K562 (cell line): ENCODE data around the gene KRT4. TPM values are rescaled to one million over a fixed set of nuclear protein-coding genes. Genes with fewer than 3 reads are reported as not detected.

Source experiments
- ATAC-seq: fragments of 200-7000 bp; cut with Tn5 transposase; 3 replicates; pipeline ENCODE4 v1.9.1; 2020; ENCODE audit warnings: moderate library complexity
- BruUV-seq: library from RNA; stranded (reverse); fragments of 400-500 nt; replicated peaks from 2 replicates; lab custom pipeline; 2021; lab: Mats Ljungman, UMichigan
- CTCF ChIA-PET: fragments of 300-600 bp; formaldehyde crosslinking; extraction: SDS; loops from one replicate; lab custom pipeline; 2021; ENCODE audit warnings: low intra/inter-chr PET ratio; lab: Yijun Ruan, JAX
- POLR2A ChIA-PET: fragments of 300-600, 350-650 bp; sonication (Branson Sonifier 250); formaldehyde crosslinking; extraction: SDS; loops from one replicate; lab custom pipeline; 2021; ENCODE audit warnings: antibody characterized with exemption, inconsistent platforms; lab: Yijun Ruan, JAX
- DNase-seq, 4 experiments: peaks; one replicate each; pipeline versions ENCODE4 v3.0.0 to v3.0.0-alpha.2; 2011 to 2018; ENCODE audit warnings: low spot score in 3 of 4, mixed read lengths in 3 of 4; ENCODE audit errors: extremely low read depth in 1 of 4
- FAIRE-seq: peaks from 2 replicates; lab custom pipeline; 2011; peaks lifted over from hg19 to GRCh38; lab: Jason Lieb, UNC
- H2AFZ ChIP-seq: 2 replicates; pipeline ENCODE4 v1.6.0; 2011; ENCODE audit warnings: low read depth, low read length, control low read depth, inconsistent platforms
- H3K27ac ChIP-seq: fragments of 200-600 bp; 3 replicates; pipeline ENCODE4 v1.8.0; 2011; ENCODE audit warnings: low read depth, mild to moderate bottlenecking, control low read depth, inconsistent platforms, low read length, moderate library complexity, mixed read lengths; ENCODE audit errors: extremely low read depth
- H3K27me3 ChIP-seq, 2 experiments: fragments of 300-600 bp in 1 of 2; 2 replicates in 1 of 2; 3 replicates in 1 of 2; pipeline versions ENCODE4 v1.6.0 to v1.8.0; 2011; ENCODE audit warnings: inconsistent platforms in 2 of 2, low read length in 2 of 2, mild to moderate bottlenecking in 1 of 2, mixed read lengths in 1 of 2, moderate library complexity in 1 of 2; ENCODE audit not compliant: control insufficient read depth in 2 of 2, insufficient read depth in 2 of 2
- H3K36me3 ChIP-seq: fragments of 300-600 bp; 3 replicates; pipeline ENCODE4 v1.8.0; 2011; ENCODE audit warnings: mild to moderate bottlenecking, low read length, inconsistent platforms; ENCODE audit not compliant: control insufficient read depth, insufficient read depth
- H3K4me1 ChIP-seq, 2 experiments: fragments of 200-600 bp in 1 of 2; replicated peaks in 1 of 2; 2 replicates in 1 of 2; 3 replicates in 1 of 2; pipeline versions ENCODE4 v1.5.1 to v1.8.0; 2011; ENCODE audit warnings: inconsistent platforms in 2 of 2, low read length in 2 of 2, mild to moderate bottlenecking in 1 of 2, mixed read lengths in 1 of 2, moderate library complexity in 1 of 2; ENCODE audit not compliant: control insufficient read depth in 2 of 2, insufficient read depth in 2 of 2
- H3K4me2 ChIP-seq: 2 replicates; pipeline ENCODE4 v1.6.1; 2011; ENCODE audit warnings: low read length, control low read depth, inconsistent platforms, mixed read lengths; ENCODE audit not compliant: insufficient read depth
- H3K4me3 ChIP-seq: fragments of 200-600 bp; sonication (generic), shearing (Covaris generic); 2 replicates; pipeline ENCODE4 v1.5.1; 2016; ENCODE audit warnings: control low read depth, inconsistent platforms
- H3K79me2 ChIP-seq: fragments of 200-600 bp; 3 replicates; pipeline ENCODE4 v1.8.0; 2011; ENCODE audit warnings: low read length, inconsistent platforms; ENCODE audit not compliant: control insufficient read depth, insufficient read depth
- H3K9ac ChIP-seq, 2 experiments: 2 replicates each; pipeline versions ENCODE4 v1.6.0 to v1.6.1; 2011; ENCODE audit warnings: low read depth in 2 of 2, low read length in 2 of 2, control low read depth in 1 of 2, inconsistent platforms in 1 of 2, mild to moderate bottlenecking in 1 of 2, mixed read lengths in 1 of 2; ENCODE audit not compliant: insufficient read depth in 1 of 2
- H3K9me1 ChIP-seq: one replicate; pipeline ENCODE4 v1.6.0; 2011; ENCODE audit warnings: inconsistent platforms, mild to moderate bottlenecking, low read length, moderate library complexity; ENCODE audit not compliant: control insufficient read depth, insufficient read depth
- H3K9me3 ChIP-seq: replicated peaks from 2 replicates; pipeline ENCODE4 v1.5.1; 2011; ENCODE audit warnings: low read depth, low read length, inconsistent platforms; ENCODE audit not compliant: control insufficient read depth, insufficient read depth
- H4K20me1 ChIP-seq: replicated peaks from 2 replicates; pipeline ENCODE4 v1.6.1; 2011; ENCODE audit warnings: low read length, inconsistent platforms, mixed read lengths; ENCODE audit not compliant: control insufficient read depth, insufficient read depth
- ADNP ChIP-seq: fragments of 200-800 bp; sonication (Bioruptor generic); IDR thresholded peaks from 2 replicates; pipeline ENCODE4 v1.6.1; 2016; ENCODE audit warnings: missing genetic modification characterization, missing compliant biosample characterization
- BCOR ChIP-seq: fragments of 450-650 bp; IDR thresholded peaks from 2 replicates; pipeline ENCODE4 v1.6.1; 2016
- BRCA1 ChIP-seq, 2 experiments: fragments of 450-650 bp in 1 of 2; sonication (generic) in 1 of 2; formaldehyde crosslinking in 1 of 2; IDR thresholded peaks; 2 replicates each; pipeline versions ENCODE4 v1.5.0 to v1.6.1; 2017 to 2020; ENCODE audit warnings: mild to moderate bottlenecking in 1 of 2, missing genetic modification reagents in 1 of 2
- GTF3C2 ChIP-seq: IDR thresholded peaks from 3 replicates; pipeline ENCODE4 v1.6.1; 2011; ENCODE audit warnings: borderline replicate concordance, mild to moderate bottlenecking, moderate library complexity; ENCODE audit not compliant: insufficient read length; ENCODE audit errors: extremely low read depth
- KDM1A ChIP-seq, 2 experiments: fragments of 450-650 bp; IDR thresholded peaks; 2 replicates each; pipeline ENCODE4 v1.6.1; 2016; ENCODE audit warnings: mild to moderate bottlenecking in 2 of 2
- KLF16 ChIP-seq: IDR thresholded peaks from 2 replicates; pipeline ENCODE4 v1.6.1; 2016; ENCODE audit warnings: antibody characterized with exemption
- RBM25 ChIP-seq: fragments of 200-400 bp; formaldehyde crosslinking; IDR thresholded peaks from 2 replicates; pipeline ENCODE4 v1.6.1; 2018; ENCODE audit warnings: low read length, low read depth, moderate library complexity; ENCODE audit not compliant: severe bottlenecking
- RCOR1 ChIP-seq, 2 experiments: IDR thresholded peaks; 2 replicates each; pipeline ENCODE4 v1.6.1; 2012; ENCODE audit warnings: low read depth in 2 of 2, low read length in 2 of 2, borderline replicate concordance in 1 of 2, improper control_type of control experiment in 1 of 2
- SRSF1 ChIP-seq: fragments of 200-400 bp; formaldehyde crosslinking; IDR thresholded peaks from 2 replicates; pipeline ENCODE4 v1.6.1; 2017; ENCODE audit warnings: mild to moderate bottlenecking, low read depth, low read length, moderate library complexity
- ZFP36 ChIP-seq: fragments of 150-350 bp; IDR thresholded peaks from 2 replicates; pipeline ENCODE4 v1.6.1; 2018; ENCODE audit warnings: low read length, low read depth; ENCODE audit not compliant: partially characterized antibody
- ZZZ3 ChIP-seq: fragments of 450-650 bp; IDR thresholded peaks from 2 replicates; pipeline ENCODE4 v1.6.1; 2016; ENCODE audit warnings: antibody characterized with exemption, mild to moderate bottlenecking, moderate library complexity
- WGBS: fragments of 100-300 bp; shearing (Covaris generic); methylation state at CpG from one replicate; pipeline ENCODE4 v1.1.6; 2016; ENCODE audit warnings: low coverage, mixed read lengths; ENCODE audit not compliant: insufficient coverage; ENCODE audit errors: missing lambda C conversion rate; 5-methylcytosine and 5-hydroxymethylcytosine counted together
- in situ Hi-C: fragments of 300-500 bp; cut with MboI; formaldehyde crosslinking; loops from 4 replicates; pipeline ENCODE4 v1.15.0; 2018; ENCODE audit warnings: inconsistent platforms, mixed read lengths
- intact Hi-C: fragments of 100-400 bp; cut with micrococcal nuclease; formaldehyde crosslinking; loops from 2 replicates; pipeline ENCODE4 v1.14.2; 2022
- polyA plus RNA-seq, 8 experiments: library from polyadenylated mRNA; depleted of rRNA in 4 of 8; stranded (reverse) in 5 of 8; unstranded in 3 of 8; fragments of >200 nt; fragmentation: Nextera tagmentation in 2 of 8; fragmentation: Illumina TruSeq in 1 of 8; extraction: Ambion mirVana in 2 of 8; extraction: Trizol in 1 of 8; gene quantifications; 2 replicates each; pipeline versions ENCODE4 v1.2.1 to v1.2.3, GENCODE V29; 2011 to 2014; ENCODE audit warnings: inconsistent platforms in 1 of 8, missing spikeins in 1 of 8
- total RNA-seq, 7 experiments: library from RNA; depleted of rRNA in 6 of 7; stranded (reverse); fragments of >200 nt in 6 of 7; fragmentation: Illumina TruSeq in 2 of 7; extraction: Trizol in 2 of 7; gene quantifications; 2 replicates each; pipeline versions ENCODE4 v1.2.1 to v1.2.3, GENCODE V29; 2011 to 2021; ENCODE audit warnings: low replicate concordance in 1 of 7

The KRT4 gene
- total and polyA plus RNA-seq, 9 of the 15 experiments (the other 6 are each of a cell fraction or from before 2014, with no cell fraction given): not detected

- no peaks in the 10 kb centered on the region; a peak in 1 of 5 replicates for H3K4me1 ChIP-seq
- H3K36me3 ChIP-seq: no peaks in the 10 kb centered on the region
- no peak for ATAC-seq
- intact Hi-C loops (no loop called here), in situ Hi-C loops (no loop called here)
- 0 out of 4 replicates have a peak, but pooled peaks of 1 of the 2 experiments have one; percentile 13 for TF ChIP-seq RCOR1 (IDR thresholded peaks at IDR 0.05; ENCODE audit: borderline replicate concordance in 1 of 2, low read depth in 2 of 2, low read length in 2 of 2)
- no peak for TF ChIP-seq SRSF1
- TF ChIP-seq ZFP36: peak; percentile 69
- TF ChIP-seq ADNP (tag): 0 out of 2 replicates have a peak, but pooled peaks have one; percentile 37
- TF ChIP-seq RBM25: peak; percentile 93
- TF ChIP-seq BCOR: peak; percentile 60; the same call in 1 of the 2 replicates
- no peak for TF ChIP-seq BRCA1 (IDR thresholded peaks at IDR 0.05)
- no peak for TF ChIP-seq BRCA1 (CRISPR knock-in tag; IDR thresholded peaks at IDR 0.05)
- TF ChIP-seq ZZZ3: no peak
- TF ChIP-seq GTF3C2: no peak
- TF ChIP-seq KDM1A (IDR thresholded peaks at IDR 0.05): 0 out of 4 replicates have a peak, but pooled peaks have one; percentile 13 to 25
- no peak for TF ChIP-seq KLF16
- H3K27me3 ChIP-seq: peaks cover 30 to 55% of the 10 kb centered on the region in 2 experiments
- POLR2A ChIA-PET: interaction anchor here (1.3 kb wide), 1 partner anchor 20 kb away, joined by 4 read pairs; no protein-coding TSS in a partner anchor
- no peaks in the 10 kb centered on the region for H3K79me2 ChIP-seq
- no peak overlapping the region for H2AFZ ChIP-seq
- no peak overlapping the region for H3K9ac ChIP-seq
- H3K9me3 ChIP-seq: no peaks in the 10 kb centered on the region
- WGBS: 1% methylated on average over 8 of the region's 9 CpGs
- BruUV-seq: no TSS peak
- no peaks in the 10 kb centered on the region; the same call in none of the 2 replicates for H4K20me1 ChIP-seq
- H3K4me2 ChIP-seq: no peak overlapping the region
- H3K4me3 ChIP-seq: no peak overlapping the region
- no peak for DNase-seq
- no peak overlapping the region for H3K27ac ChIP-seq
- CTCF ChIA-PET: no interaction called here
- H3K9me1 ChIP-seq: peaks cover 2% of the 10 kb centered on the region
- FAIRE-seq: no peak
Measured at GRCh38 chr12:52811191-52812072, 2.5 kb downstream of the KRT4 start.
